GM18517 (cell line): Measurements from ENCODE around the gene WNT16.
A peak's percentile ranks its signal among the peaks of the same experiment; 100 is the strongest.

Experiments used
- ATAC-seq: cut with Tn5 transposase; IDR thresholded peaks from one replicate; pipeline ENCODE4 v1.9.1; 2021; ENCODE audit warnings: mild to moderate bottlenecking, moderate library complexity; ENCODE audit not compliant: unreplicated experiment

WNT16 gene

DNA sequence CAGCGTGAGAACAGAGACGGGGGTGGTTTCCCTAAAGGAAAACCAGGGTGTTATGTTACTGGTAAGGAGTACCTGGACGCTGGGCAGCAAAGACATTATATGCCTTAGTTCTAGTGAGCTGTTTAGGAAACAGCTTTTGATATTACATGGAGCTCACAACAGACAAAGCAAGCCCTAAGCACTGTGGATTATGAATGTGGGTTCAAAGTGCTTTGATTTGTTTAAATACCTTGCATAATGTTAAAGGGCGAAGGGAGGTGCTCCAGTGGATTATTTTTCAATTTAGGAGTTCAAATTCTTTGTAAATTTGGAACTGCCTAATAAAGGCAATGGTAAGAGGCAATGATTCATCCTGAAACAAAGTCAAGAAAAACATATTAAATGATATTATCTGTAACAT is 13.8 kb downstream of the WNT16 start:
- ATAC-seq: no peak

DNA sequence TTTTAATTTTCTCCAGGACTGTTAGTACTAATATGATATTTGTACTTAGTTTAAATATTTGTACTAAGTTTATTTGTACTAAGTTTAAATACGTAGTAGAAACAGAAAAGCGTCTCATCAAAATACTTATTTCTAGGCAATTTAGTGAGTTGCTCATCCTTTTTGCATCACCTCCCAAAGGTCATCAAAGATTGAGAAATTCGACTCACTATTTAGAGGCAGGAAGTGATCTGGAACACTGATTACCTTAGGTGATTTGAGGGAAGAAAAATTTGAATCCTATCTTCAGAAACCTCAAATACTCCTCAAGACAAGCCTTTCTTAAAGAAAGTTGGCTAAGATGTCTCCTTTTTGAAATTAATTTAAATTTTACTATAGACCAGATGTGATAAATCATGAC is 14.5 kb downstream of the WNT16 start:
- ATAC-seq: no peak

DNA sequence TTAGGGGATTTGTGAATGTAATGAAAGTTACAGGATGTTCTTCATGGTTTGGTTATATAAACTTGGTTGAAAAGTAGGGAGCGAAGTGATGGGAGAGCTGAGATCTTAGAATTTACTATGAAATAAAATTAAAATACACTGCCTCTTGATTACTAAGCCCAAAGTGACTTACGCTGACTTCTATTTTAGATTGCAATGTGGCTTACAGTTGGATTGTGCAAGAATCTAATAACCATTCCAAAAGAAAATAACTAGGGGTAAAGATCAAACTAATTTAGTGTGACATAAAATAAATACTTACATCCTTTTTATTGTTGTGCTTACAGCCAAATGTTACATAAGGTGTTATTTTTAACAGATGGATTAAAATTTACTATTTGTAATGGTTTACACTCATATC is 15.3 kb downstream of the WNT16 start:
- ATAC-seq: no peak

DNA sequence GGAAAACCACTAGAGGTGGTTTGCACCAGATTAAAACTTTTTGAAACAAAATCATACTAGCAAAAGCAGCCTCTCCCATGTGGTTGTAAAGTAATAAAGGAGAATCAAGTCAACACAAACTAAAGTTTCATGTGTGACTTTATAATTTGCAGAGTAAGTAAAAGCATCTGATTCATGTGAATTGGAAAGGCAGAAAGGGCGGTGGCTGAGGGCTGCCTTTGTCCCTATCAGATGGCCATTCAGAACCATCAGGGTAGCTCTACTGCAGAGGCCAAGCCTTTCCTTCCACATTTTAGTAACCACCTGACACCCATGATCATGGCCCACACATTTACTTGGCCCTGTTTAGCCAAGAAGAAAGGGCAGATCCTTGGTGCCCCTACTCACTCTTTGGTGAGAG is 15.7 kb downstream of the WNT16 start:
- no peak for ATAC-seq

DNA sequence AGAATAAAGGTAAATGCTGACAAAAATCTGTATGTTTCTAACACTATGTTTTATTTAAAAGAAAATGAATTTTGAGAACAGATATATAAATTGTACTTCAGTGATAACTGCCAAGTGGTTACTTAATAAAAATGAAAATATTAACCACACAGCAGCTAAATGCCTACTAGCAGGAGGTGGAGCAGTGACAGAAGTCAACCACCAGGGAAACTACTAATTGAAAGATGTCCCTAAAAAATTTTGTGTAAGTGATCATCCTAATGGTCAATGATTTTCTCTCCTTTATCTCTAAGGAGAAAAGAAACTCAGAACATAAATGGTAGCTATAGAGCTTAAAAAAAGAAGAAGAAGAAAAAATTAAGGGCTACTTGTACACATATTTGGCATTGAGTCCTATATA is 22.9 kb downstream of the WNT16 start:
- no peak for ATAC-seq

DNA sequence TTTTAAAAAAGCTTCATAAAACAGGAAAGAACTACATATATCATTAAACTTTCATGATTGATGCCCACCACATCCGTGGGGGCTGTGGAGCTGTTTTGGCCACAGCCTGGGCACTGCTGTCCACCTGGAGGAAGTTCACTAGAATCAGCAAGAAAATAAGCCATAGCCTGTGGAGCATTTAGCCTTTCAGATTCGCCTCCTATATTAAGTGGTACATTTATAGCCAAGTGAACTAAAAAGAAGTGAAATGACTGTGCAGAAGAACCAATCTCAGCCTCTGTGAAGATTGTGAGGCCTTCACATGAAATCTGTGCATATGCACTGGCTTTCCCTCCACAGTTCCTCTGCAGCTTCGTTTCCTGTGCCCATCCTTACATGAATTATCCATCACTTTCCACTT is 23.5 kb downstream of the WNT16 start:
- peak; percentile 48 for ATAC-seq

DNA sequence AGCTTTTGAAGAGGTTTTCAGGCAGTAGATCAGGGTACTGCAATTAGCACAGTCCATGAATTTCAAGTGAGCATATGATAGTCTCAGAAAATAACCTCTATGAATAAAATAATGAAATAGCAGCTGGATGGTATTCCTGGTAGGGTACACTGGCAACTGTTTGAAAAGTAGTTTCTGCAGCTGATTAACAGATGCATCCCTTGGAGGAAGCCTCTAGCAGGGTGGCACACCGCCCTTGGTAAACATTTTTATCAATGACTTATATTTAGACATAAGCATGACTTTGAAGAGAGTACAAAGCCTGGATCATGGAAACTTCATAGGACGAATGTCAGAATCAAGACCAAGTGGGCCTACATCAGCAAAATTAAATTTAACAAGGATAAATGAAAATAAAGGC is 26.8 kb downstream of the WNT16 start:
- ATAC-seq: no peak

DNA sequence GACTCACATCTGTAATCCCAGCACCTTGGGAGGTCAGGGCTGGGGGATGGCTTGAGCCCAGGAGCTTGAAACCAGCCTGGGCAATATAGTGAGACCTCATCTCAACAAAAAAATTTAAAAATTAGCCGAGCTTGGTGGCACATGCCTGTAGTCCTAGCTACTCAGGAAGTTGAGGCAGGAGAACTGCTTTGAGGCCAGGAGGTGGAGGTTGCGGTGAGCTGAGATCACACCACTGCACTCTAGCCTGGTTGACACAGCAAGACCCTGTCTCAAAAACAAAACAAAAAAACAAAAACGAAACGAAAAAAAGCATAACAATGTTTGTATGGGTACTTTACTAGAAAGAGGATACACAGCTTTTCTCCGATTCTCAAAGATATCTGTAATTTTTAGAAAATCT is 31.8 kb downstream of the WNT16 start:
- ATAC-seq: no peak

DNA sequence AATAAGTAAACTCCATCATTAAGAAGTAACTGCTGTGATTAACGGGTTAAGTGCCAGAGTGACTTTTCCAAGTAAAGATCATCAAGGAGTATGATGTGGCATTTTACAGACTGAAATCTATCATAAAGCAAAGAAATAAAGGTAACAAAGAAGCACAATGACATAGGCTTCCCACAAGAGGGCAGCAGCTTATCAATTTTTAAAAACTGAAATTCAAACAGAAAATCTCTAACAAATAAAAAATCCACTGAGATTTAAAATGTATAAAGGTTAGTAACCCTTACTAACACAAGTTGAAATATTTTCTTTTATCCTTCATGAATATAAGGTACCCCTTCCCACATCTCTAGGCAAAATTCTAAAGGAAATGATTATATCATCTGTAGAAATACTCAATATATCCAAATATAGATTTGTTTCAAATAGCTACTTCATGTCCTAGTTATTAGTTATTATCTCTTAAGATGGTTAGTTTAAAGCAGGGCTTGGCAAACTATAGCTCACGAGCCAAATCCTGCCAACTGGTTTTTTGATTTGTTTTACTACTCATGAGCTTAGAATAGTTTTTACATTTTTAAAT is 38.1 kb downstream of the WNT16 start:
- no peak for ATAC-seq

DNA sequence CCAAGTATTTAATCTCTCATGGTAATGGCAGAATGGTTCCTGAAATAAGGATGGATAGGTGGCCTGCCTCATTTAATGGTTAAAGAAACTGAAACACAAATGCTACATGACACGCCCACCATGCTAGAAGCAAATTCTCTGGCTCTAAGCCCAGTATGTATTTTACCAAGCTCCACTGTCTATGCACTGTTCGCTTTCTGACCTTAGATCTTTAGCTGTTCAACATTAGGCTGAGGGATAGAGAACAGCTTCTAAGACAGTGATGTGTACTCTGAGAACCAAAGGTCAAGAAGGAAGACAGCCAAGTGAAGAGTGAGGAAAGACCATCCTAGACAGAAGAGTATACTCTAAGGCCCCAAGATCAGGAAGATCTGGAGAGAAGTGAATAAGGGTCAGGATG is 40.7 kb downstream of the WNT16 start:
- peak; percentile 37 for ATAC-seq

DNA sequence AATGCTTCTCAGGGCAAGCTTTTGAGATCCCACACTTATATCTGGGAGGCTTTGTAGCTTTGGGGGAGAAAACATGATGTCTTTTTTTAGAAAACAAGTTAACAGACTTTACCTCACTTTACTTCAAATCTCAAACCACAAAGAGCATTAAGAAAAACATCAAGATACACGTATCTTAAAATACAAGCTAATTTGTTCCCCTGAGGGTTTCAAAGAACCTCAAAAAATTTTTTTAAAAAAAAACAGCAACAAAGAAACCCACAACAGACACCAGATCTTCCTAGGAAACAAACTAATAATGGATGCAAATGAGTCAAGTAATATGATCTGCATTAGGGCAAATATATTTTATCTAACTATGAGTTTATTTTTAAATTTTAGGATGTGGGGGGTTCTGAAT is 42.6 kb downstream of the WNT16 start:
- no peak for ATAC-seq

DNA sequence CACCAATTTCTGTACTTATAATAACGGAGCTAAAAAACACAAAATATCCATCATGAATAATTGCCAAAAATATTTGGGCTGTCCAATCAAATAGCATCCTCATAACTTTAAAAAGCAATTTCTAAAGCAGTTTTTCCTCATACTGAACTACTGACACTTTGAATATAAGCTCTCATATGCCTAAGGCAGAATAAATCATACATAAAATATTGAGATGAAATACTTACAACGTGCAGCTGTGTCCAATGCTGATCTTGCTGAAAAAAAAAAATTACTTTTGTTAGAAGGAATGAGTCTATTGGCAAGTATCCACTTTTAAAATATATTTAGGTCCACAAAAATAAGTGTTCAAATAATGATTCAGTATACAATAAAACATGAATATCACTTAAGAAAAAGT is 43.1 kb downstream of the WNT16 start:
- no peak for ATAC-seq

DNA sequence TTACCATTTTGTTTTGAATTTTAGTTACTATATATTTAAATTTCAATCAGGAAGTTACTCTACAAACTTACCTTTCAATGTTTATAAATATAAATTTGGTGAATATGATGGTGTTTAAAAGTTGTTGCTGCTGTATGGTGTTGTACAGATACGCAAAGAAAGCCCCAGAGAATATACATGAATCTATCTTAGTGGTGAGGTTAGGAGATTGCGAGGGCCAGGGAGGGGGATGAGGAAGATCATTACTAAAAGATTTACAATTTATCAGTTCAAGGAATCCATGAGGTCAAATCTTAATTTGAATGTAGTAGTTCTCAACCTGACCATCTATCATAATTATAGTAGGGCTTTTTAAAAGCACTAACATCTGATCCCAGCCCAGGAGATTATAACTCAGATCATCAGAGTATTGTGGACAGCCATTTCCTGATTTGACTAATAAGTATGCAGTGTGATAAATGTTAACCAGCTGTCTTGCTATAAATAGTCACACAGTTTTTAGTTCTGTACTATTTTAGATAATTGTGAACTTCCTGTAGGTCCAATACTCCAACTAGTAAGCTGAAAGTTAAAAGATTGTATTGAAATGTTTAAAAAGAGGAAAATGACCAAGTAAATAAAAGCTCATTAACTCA is 43.7 kb downstream of the WNT16 start:
- ATAC-seq: peak; percentile 93

DNA sequence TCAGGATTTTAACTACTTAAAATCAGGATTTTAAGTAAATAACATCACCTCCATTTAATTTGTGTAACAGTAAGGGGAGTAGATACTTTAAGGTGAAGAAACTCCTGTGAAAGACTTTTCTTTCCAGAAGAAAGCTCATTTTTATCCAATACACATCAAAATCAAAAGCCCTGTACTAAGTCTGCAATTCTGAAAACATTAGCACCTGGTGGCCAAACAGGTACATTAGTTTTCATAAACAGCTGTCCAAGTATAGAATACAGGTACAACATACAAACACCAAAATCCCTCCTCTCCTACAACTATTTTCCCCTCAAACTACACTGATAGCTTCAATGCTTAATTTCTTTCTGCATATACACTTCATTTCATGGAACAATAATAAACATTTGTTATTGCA is 44.4 kb downstream of the WNT16 start:
- ATAC-seq: no peak

DNA sequence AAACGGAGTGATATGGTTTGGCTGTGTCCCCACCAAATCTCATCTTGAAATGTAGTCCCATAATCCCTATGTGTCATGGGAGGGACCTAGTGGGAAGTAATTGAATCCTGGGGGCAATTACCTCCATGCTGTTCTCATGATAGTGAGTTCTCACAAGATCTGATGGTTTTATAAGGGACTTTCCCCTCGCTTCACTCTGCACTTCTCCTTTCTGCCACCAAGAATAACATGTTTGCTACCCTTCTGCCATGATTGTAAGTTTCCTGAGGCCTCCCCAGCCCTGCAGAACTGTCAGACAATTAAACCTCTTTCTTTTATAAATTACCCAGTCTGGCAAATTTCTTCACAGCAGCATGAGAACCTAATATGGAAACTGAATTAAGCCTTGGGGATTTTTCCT is 48.2 kb downstream of the WNT16 start:
- ATAC-seq: no peak

DNA sequence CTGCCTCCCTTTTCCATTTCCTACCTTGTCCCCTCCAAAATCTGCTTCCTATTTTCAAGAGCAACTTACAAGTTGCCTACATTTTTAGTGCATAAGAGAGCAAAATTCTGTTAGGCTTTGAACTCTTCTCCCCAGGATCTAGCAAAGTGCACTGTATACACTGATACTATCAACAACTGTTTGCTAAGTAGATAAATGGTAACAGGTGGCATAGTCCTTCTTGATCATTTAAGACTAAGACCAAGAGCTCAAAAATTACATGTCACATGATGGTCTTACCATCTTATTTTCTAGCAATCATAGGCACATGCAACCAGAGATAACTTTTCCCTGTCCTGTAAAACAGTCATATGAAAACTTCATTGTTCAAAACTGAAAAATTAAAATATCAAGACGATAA is 51.1 kb downstream of the WNT16 start:
- no peak for ATAC-seq

DNA sequence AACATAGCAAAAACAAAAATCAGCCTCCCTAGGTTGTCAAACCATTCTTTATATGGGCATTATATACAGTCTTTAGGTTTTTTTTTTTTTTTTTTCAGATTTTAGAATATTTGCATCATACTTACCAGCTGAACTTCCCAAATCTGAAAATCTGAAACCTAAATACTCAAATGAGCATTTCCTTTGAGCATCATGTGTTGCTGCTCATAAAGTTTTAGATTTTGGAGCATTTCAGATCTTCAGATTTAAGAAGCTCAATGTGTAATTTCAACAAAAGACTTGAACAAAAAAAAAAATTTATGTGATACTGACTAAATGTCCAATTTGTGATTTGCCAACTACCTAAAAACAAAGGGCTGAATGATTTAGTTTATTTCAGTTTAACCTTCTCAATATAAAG is 53.7 kb downstream of the WNT16 start:
- ATAC-seq: no peak

DNA sequence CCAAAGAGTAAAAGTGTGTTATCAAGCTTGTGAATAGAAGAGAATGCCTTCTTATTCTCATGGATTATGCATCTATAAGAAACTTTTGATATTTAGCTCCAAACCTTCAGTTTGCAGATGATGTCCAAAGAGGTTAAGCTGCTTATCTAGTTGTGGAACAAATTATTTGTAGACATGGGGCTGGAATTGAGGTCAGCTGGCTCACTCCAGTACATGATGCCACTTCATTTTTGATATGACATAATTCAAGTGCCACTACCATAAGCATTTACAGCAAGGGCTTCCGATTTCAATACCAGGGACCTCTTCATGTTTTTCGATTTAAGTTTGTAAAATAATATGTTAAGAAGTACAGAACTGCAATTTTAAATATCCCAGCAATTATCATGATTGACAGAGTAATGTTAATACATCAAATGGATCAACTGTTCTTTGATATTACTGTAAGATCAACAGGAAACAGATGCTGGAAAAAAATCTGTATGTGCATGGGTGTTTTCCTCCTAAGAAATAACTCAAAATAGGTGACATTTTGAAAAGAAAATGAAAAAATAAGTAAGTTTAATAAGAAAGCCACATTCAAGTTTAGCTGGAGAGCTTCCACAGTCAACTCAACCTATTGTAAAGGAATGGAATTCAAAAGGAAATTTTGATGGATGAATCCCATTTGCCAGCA is 54.6 kb downstream of the WNT16 start:
- ATAC-seq: no peak

DNA sequence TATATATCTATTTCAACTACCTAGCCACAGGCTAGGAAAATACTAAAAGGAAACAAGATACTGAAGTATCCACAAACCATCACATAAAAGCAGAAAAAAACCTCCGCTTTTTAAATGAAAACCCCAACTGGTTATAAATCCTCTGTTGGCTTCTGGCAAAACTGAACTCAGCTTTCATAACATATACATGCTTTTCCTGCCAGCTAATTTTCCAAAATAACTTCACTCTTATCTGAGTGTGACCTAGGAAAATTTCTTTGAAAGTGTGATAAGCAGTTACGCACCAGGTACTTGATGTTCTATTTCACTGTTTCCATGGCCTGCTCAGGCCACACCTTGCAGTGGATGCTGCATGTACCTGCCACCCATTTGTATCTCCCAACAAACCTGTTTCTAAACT is 55.5 kb downstream of the WNT16 start:
- ATAC-seq: no peak

DNA sequence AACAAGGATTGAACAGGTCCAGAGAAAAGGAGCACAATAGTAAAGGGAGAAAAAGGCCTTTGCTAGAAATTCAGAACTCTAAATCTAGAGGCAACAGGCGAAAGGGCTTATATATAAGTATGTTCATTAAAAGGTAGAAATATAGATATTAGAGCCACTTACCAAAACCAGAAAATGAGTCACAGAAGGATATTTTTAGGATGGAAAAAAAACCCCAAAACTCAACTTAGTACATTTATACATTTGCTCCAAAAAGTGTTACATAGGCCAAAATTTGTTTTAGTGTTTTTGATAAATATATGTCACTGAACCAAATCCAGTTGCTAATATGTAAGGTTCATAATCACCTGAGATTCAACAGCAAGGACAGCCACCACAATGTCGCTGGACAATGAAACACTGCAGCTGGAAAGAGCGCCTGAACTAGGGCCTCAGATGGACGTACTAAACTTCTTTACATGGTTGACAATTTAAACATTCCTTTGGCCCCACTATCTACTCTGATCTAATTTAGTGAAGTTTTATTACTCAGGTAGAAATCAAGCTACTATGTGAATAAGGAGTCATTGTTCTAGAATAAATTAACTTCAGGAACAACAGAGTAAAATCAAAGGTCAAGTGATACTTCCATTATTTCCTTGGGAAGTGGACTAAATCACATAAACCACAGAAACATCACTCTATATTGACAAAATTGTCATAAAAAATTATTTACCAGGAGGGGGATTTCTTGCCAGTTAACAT is 56.4 kb downstream of the WNT16 start:
- ATAC-seq: no peak

DNA sequence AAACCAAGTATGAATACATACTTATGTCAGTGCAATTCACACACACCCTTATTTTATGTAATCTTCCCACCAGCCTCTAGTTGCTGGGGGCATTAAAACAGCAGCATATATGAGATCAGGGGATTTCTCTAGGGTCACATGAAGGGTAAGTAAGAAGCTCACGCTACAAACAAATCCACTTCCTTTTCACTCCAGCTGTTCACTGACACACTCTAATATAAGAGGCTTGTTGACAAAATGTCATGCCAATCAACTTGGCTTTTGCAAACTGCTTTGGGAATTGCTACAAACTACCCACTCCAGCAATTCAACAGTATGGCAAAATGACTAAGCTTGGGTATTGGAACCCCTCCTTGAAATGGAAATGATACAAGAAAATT is 57.0 kb downstream of the WNT16 start:
- ATAC-seq: peak; percentile 96

DNA sequence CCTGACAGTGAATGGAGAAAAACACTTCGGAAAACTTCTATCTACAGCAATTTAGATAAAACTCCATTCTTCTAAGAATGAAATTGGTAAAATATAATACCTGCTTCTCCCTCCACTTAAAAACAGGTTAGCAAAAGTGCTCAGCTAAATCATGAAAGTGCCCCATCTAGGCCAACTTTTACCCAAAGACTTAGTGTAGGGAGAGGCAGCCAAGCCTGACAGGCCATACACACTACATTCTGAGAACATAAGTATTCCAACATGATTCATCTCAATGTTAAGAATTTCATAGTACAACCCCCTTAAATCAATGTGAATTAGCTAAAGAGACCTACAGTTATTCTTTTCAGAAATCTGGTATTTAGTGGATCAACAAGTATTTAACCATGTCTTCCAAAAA is 60.1 kb downstream of the WNT16 start:
- no peak for ATAC-seq
